HepG2 (cell line): ENCODE data around the gene TM4SF1. TPM values are rescaled to one million over a fixed set of nuclear protein-coding genes. Genes with fewer than 3 reads are reported as not detected.
A peak's percentile ranks its signal among the peaks of the same experiment; 100 is the strongest.

Experiments
- BHLHE40 ChIP-seq: IDR thresholded peaks from 2 replicates; pipeline ENCODE4 v1.6.1; 2011; ENCODE audit warnings: low read length, improper control_type of control experiment
- CEBPG ChIP-seq: IDR thresholded peaks from 2 replicates; pipeline ENCODE4 v1.6.1; 2016
- ELF3 ChIP-seq: IDR thresholded peaks from 2 replicates; pipeline ENCODE4 v1.6.1; 2016; ENCODE audit warnings: missing genetic modification reagents, missing compliant biosample characterization
- ETV5 ChIP-seq: IDR thresholded peaks from 2 replicates; pipeline ENCODE4 v1.6.1; 2018; ENCODE audit warnings: missing biosample characterization, missing genetic modification reagents, inconsistent platforms, borderline replicate concordance
- IRX3 ChIP-seq: sonication (generic); formaldehyde crosslinking; IDR thresholded peaks from 2 replicates; pipeline ENCODE4 v1.8.1; 2023; ENCODE audit warnings: mild to moderate bottlenecking, low read depth, missing genetic modification reagents, borderline replicate concordance
- ISL2 ChIP-seq: sonication (generic); formaldehyde crosslinking; IDR thresholded peaks from 2 replicates; pipeline ENCODE4 v1.5.0; 2020; ENCODE audit warnings: missing genetic modification reagents
- JUNB ChIP-seq: sonication (generic); formaldehyde crosslinking; IDR thresholded peaks from 2 replicates; pipeline ENCODE4 v1.8.0; 2022; ENCODE audit warnings: missing genetic modification reagents, mild to moderate bottlenecking, borderline replicate concordance
- MED13 ChIP-seq: sonication (generic); formaldehyde crosslinking; IDR thresholded peaks from 2 replicates; pipeline ENCODE4 v1.5.0; 2020; ENCODE audit warnings: missing genetic modification reagents
- NFIC ChIP-seq: IDR thresholded peaks from 2 replicates; pipeline ENCODE4 v1.6.1; 2012; ENCODE audit warnings: mild to moderate bottlenecking, low read length, inconsistent platforms
- NFKBIZ ChIP-seq: IDR thresholded peaks from 2 replicates; pipeline ENCODE4 v1.6.1; 2018; ENCODE audit warnings: missing genetic modification reagents, missing compliant biosample characterization
- PAXIP1 ChIP-seq: sonication (generic); formaldehyde crosslinking; conservative IDR thresholded peaks from 2 replicates; pipeline ENCODE4 v1.4.0; 2020; ENCODE audit warnings: mild to moderate bottlenecking, missing genetic modification reagents, moderate library complexity
- RARA ChIP-seq: IDR thresholded peaks from 2 replicates; pipeline ENCODE4 v1.6.1; 2016; ENCODE audit warnings: missing genetic modification reagents, missing compliant biosample characterization
- RFXANK ChIP-seq: IDR thresholded peaks from 2 replicates; pipeline ENCODE4 v1.6.1; 2016
- SOX13 ChIP-seq, 3 experiments: fragments of 450-650 bp in 1 of 3; sonication (generic) in 1 of 3; formaldehyde crosslinking in 1 of 3; IDR thresholded peaks in 2 of 3; conservative IDR thresholded peaks in 1 of 3; 2 replicates each; pipeline versions ENCODE4 v1.5.0 to v1.6.1; 2016 to 2020; ENCODE audit warnings: antibody characterized with exemption in 1 of 3, mild to moderate bottlenecking in 1 of 3, missing compliant biosample characterization in 1 of 3, missing genetic modification reagents in 1 of 3, moderate library complexity in 1 of 3
- TEAD3 ChIP-seq: optimal IDR thresholded peaks from 2 replicates; pipeline ENCODE3; 2016; ENCODE audit warnings: borderline replicate concordance
- THAP11 ChIP-seq: IDR thresholded peaks from 2 replicates; pipeline ENCODE4 v1.6.1; 2016; ENCODE audit warnings: missing biosample characterization, missing genetic modification reagents
- U2AF2 ChIP-seq: fragments of 200-400 bp; formaldehyde crosslinking; IDR thresholded peaks from 2 replicates; pipeline ENCODE4 v1.6.1; 2017; ENCODE audit warnings: low read depth, mild to moderate bottlenecking, low read length
- ZBTB7B ChIP-seq: sonication (generic); formaldehyde crosslinking; IDR thresholded peaks from 2 replicates; pipeline ENCODE4 v1.4.0; 2020; ENCODE audit warnings: missing genetic modification reagents
- ZMYM3 ChIP-seq: sonication (generic); formaldehyde crosslinking; IDR thresholded peaks from 2 replicates; pipeline ENCODE4 v1.5.1; 2020; ENCODE audit warnings: mild to moderate bottlenecking, missing genetic modification reagents
- ZNF274 ChIP-seq: sonication (generic); formaldehyde crosslinking; IDR thresholded peaks from 2 replicates; pipeline ENCODE4 v1.5.1; 2020; ENCODE audit warnings: mild to moderate bottlenecking, missing genetic modification reagents
- ZNF383 ChIP-seq: sonication (generic); formaldehyde crosslinking; IDR thresholded peaks from 2 replicates; pipeline ENCODE4 v1.4.0; 2020; ENCODE audit warnings: missing genetic modification reagents, mild to moderate bottlenecking, borderline replicate concordance
- ZNF468 ChIP-seq: sonication (generic); formaldehyde crosslinking; IDR thresholded peaks from 2 replicates; pipeline ENCODE4 v1.8.0; 2022; ENCODE audit warnings: mild to moderate bottlenecking, moderate library complexity, missing genetic modification reagents
- ZNF547 ChIP-seq: sonication (generic); formaldehyde crosslinking; IDR thresholded peaks from 2 replicates; pipeline ENCODE4 v1.5.1; 2020; ENCODE audit warnings: mild to moderate bottlenecking, missing genetic modification reagents
- ZUFSP ChIP-seq: sonication (generic); formaldehyde crosslinking; IDR thresholded peaks from 2 replicates; pipeline ENCODE4 v1.9.0; 2021; ENCODE audit warnings: missing genetic modification reagents, mild to moderate bottlenecking, borderline replicate concordance
- polyA plus RNA-seq, 8 experiments: library from polyadenylated mRNA; depleted of rRNA in 3 of 8; stranded (reverse) in 7 of 8; unstranded in 1 of 8; fragments of >200 nt; fragmentation: Illumina TruSeq in 4 of 8; extraction: Trizol in 4 of 8; gene quantifications; 2 replicates each; pipeline versions ENCODE4 v1.2.1 to v1.2.3, GENCODE V29; 2011 to 2016; ENCODE audit warnings: low read depth in 4 of 8, missing spikeins in 1 of 8, mixed read lengths in 1 of 8; ENCODE audit not compliant: insufficient read depth in 1 of 8
- total RNA-seq, 5 experiments: library from RNA; depleted of rRNA; stranded (reverse); fragments of >200 nt; fragmentation: Illumina TruSeq; extraction: Trizol; gene quantifications; 2 replicates each; pipeline ENCODE4 v1.2.3, GENCODE V29; 2016; ENCODE audit warnings: low read depth in 1 of 5
- TF ChIP-seq, protein P1 (sequence below): IDR thresholded peaks from 2 replicates; pipeline ENCODE4 v1.6.1; 2012; ENCODE audit warnings: inconsistent platforms
- TF ChIP-seq, protein P2 (sequence below): IDR thresholded peaks from 2 replicates; pipeline ENCODE4 v1.6.1; 2016; ENCODE audit warnings: low read depth, borderline replicate concordance

The TM4SF1 gene
- total and polyA plus RNA-seq, 2 of the 13 experiments (the other 11 are each of a cell fraction or from before 2014, with no cell fraction given), result 431 to 1,359 TPM

- TF ChIP-seq MED13 (peak; percentile 45), RARA (peak; percentile 66), ELF3 (peak; percentile 58; the same call in 1 of the 2 replicates), U2AF2 (no peak), CEBPG (CRISPR knock-in tag) (peak; percentile 59), RFXANK (CRISPR knock-in tag) (no peak), NFKBIZ (peak; percentile 15; the same call in 1 of the 2 replicates), NFIC (peak; percentile 70; the same call in 1 of the 2 replicates), ZNF547 (0 out of 2 replicates have a peak, but pooled peaks have one; percentile 52), ZNF468 (CRISPR knock-in tag) (no peak), TEAD3 (CRISPR knock-in tag) (peak; percentile 93), ZUFSP (CRISPR knock-in tag) (no peak), BHLHE40 (0 out of 2 replicates have a peak, but pooled peaks have one; percentile 12), ZNF383 (CRISPR knock-in tag) (no peak), IRX3 (CRISPR knock-in tag) (no peak), JUNB (CRISPR knock-in tag) (no peak), ZBTB7B (no peak), ZMYM3 (CRISPR knock-in tag) (peak; percentile 23; the same call in 1 of the 2 replicates), ZNF274 (CRISPR knock-in tag) (no peak), PAXIP1 (CRISPR knock-in tag) (peak; percentile 80), THAP11 (CRISPR knock-in tag) (peak; percentile 22; the same call in 1 of the 2 replicates), ETV5 (CRISPR knock-in tag) (peak; percentile 49; the same call in 1 of the 2 replicates), SOX13 (IDR thresholded peaks at IDR 0.05) (no peak), SOX13 (CRISPR knock-in tag; conservative IDR thresholded peaks at IDR 0.05 in 1 of 2, IDR thresholded peaks at IDR 0.05 in 1 of 2) (peak in 1 of 2 experiments; percentile 87; a peak in 2 of 4 replicates), ISL2 (CRISPR knock-in tag) (peak; percentile 70; the same call in 1 of the 2 replicates)
- TF ChIP-seq, protein P1, sequence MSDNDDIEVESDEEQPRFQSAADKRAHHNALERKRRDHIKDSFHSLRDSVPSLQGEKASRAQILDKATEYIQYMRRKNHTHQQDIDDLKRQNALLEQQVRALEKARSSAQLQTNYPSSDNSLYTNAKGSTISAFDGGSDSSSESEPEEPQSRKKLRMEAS, result 0 out of 2 replicates have a peak, but pooled peaks have one; percentile 31
- TF ChIP-seq, protein P2, sequence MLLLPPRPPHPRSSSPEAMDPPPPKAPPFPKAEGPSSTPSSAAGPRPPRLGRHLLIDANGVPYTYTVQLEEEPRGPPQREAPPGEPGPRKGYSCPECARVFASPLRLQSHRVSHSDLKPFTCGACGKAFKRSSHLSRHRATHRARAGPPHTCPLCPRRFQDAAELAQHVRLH, result peak; percentile 33; the same call in 1 of the 2 replicates
Measured at GRCh38 chr3:149414557-149415231, 37.2 kb upstream of the TM4SF1 start (continued).
